Middle frontal gyrus (tissue), 1 donor: ENCODE measurements around the gene PLXNA2.

Experiments used
- DNase-seq: peaks from one replicate; pipeline ENCODE4 v3.0.0-alpha.2; 2015; ENCODE audit warnings: low spot score; ENCODE audit errors: extremely low spot score

Gene PLXNA2

GRCh38 chr1:208265122-208265469, 20.9 kb upstream of the PLXNA2 start:
- DNase-seq, result no peak

- DNase-seq, result no peak
These were observed 20.4 kb upstream of the PLXNA2 start for GRCh38 chr1:208264469-208265121.

GRCh38 chr1:208261874-208262273, 17.7 kb upstream of the PLXNA2 start:
- DNase-seq, result no peak

GRCh38 chr1:208258277-208258676, 14.1 kb upstream of the PLXNA2 start:
- no peak for DNase-seq

- DNase-seq, result no peak
These were observed 13.2 kb upstream of the PLXNA2 start for GRCh38 chr1:208257351-208257750.

- no peak for DNase-seq
These were observed 12.4 kb upstream of the PLXNA2 start for GRCh38 chr1:208256556-208256955.

GRCh38 chr1:208256091-208256490, 11.9 kb upstream of the PLXNA2 start:
- no peak for DNase-seq

GRCh38 chr1:208254862-208255261, 10.7 kb upstream of the PLXNA2 start:
- DNase-seq, result no peak

GRCh38 chr1:208254376-208254775, 10.2 kb upstream of the PLXNA2 start:
- DNase-seq, result no peak

GRCh38 chr1:208252836-208253576, 8.8 kb upstream of the PLXNA2 start:
- DNase-seq, result no peak

GRCh38 chr1:208251911-208252835, 8.0 kb upstream of the PLXNA2 start:
- no peak for DNase-seq

GRCh38 chr1:208251015-208251414, 6.8 kb upstream of the PLXNA2 start:
- no peak for DNase-seq

GRCh38 chr1:208250613-208251012, 6.4 kb upstream of the PLXNA2 start:
- DNase-seq, result no peak

GRCh38 chr1:208248991-208249696, 5.0 kb upstream of the PLXNA2 start:
- DNase-seq, result no peak

GRCh38 chr1:208248307-208248801, 4.2 kb upstream of the PLXNA2 start:
- no peak for DNase-seq

- DNase-seq, result no peak
These were observed 3.5 kb upstream of the PLXNA2 start for GRCh38 chr1:208247696-208248095.

GRCh38 chr1:208245185-208245705, 1.1 kb upstream of the PLXNA2 start:
- DNase-seq, result peak; percentile 83

GRCh38 chr1:208243527-208243966, 637 bp downstream of the PLXNA2 start:
- no peak for DNase-seq

- no peak for DNase-seq
These were observed 1.1 kb downstream of the PLXNA2 start for GRCh38 chr1:208242941-208243526.

GRCh38 chr1:208242146-208242545, 2.0 kb downstream of the PLXNA2 start:
- DNase-seq, result no peak

- no peak for DNase-seq
These were observed 2.7 kb downstream of the PLXNA2 start for GRCh38 chr1:208241512-208241911.
